HG02981 (cell line): ENCODE results near the gene ATP6V0C.
"Not testable (repeated sequence)": the region's sequence is repeated elsewhere in the genome, so short reads cannot be mapped to it uniquely, and the experiment has no call there.

Experiments
- ATAC-seq: cut with Tn5 transposase; IDR thresholded peaks from one replicate; pipeline ENCODE4 v1.9.1; 2021; ENCODE audit warnings: mild to moderate bottlenecking, moderate library complexity; ENCODE audit not compliant: unreplicated experiment

Gene ATP6V0C

GRCh38 chr16:2540912-2541311 lies 27.2 kb downstream of the ATP6V0C start:
- not testable (repeated sequence) for ATAC-seq

DNA sequence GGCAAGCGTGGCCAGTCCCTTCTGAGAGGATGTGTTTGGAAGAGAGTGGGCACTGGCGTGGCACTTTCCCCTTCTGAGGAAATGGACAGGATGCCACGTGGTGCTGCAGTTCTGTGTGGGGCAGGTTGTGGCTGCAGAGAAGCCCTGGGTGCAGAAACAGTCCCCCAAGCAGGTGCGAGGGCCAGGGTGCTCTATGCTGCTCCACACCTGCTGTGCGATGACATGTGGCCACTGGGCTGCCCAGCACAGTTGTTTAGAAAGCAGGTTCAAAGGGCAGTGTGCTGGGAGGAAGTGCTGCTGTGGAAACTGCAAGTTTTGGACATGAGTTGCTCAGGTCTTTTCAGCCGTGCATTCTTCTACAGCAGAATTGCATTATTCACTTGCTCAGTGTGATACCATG lies 27.7 kb downstream of the ATP6V0C start:
- ATAC-seq: not testable (repeated sequence)

DNA sequence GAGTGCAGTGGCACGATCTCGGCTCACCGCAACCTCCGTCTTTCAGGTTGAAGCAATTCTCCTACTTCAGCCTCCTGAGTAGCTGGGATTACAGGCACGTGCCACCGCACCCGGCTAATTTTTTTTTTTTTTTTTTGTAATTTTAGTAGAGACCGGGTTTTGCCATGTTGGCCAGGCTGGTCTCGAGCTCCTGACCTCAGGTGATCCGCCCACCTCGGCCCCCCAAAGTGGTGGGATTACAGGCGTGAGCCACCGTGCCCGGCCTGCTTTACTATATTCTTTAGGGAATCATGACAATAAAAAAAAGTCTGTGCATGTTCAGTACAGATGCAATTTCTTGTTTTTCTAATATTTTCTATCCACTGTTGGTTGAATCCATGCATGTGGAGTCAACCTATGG lies 30.0 kb downstream of the ATP6V0C start:
- ATAC-seq: not testable (repeated sequence)

GRCh38 chr16:2550283-2550878 lies 36.6 kb downstream of the ATP6V0C start:
- ATAC-seq: not testable (repeated sequence)

GRCh38 chr16:2551420-2551889 lies 37.7 kb downstream of the ATP6V0C start:
- not testable (repeated sequence) for ATAC-seq

GRCh38 chr16:2554709-2555425 lies 41.1 kb downstream of the ATP6V0C start:
- not testable (repeated sequence) for ATAC-seq

- not testable (repeated sequence) for ATAC-seq
Measured at GRCh38 chr16:2557150-2557549, 43.4 kb downstream of the ATP6V0C start.

DNA sequence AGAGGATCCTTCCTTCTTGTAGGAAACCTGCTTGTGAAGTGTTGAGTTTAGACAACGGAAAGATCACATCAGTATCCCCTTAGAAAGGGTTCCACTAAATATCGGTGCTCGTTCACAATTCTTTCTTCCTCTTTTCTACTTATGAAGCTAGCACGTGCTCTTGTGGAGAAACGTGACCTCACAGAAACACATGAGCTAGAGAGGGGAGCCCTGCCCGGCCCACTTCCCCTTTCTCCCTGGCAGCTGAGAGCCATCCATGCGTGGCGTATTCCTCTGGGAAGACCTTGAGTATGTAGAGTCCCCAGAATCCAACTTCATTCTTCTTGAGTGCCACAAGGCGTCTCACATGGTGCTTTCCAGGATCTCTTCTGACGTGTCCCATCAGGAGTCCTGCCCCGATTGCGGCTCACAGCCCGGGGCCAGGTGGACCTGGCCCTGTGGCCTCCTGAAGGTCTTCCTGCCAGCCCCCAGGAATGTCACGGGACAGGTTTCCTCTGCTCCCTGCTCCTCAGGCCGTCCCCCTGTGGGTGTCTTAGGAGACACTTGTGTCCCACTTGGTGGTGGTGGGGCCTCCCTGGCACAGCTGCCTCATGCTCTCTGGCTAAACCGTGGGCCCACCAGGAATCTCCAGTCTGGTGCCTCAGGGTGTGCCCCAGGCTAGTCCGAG lies 46.5 kb downstream of the ATP6V0C start:
- peak; percentile 39 for ATAC-seq

- peak; percentile 61 for ATAC-seq
Measured at GRCh38 chr16:2560798-2561133, 47.0 kb downstream of the ATP6V0C start.

DNA sequence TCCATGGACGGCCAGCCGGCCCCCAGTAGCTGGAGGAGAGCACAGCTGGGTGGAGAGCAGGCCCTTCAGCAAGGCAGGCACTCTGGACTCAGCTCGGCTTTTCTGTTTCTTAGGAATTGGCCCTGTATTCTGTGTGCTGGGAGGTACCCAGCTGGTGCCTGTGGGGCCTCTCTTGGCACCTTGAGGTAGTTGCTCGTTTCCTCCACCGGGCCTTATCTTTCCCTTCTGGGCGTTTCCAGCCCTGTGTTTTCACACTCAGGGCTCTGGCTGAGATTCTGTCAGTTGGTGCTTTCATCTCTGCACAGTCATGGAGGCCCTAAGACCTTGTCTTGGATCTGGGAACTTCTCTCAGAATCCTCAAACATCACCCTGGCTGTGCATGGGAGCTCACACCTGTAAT lies 53.8 kb downstream of the ATP6V0C start:
- not testable (repeated sequence) for ATAC-seq

DNA sequence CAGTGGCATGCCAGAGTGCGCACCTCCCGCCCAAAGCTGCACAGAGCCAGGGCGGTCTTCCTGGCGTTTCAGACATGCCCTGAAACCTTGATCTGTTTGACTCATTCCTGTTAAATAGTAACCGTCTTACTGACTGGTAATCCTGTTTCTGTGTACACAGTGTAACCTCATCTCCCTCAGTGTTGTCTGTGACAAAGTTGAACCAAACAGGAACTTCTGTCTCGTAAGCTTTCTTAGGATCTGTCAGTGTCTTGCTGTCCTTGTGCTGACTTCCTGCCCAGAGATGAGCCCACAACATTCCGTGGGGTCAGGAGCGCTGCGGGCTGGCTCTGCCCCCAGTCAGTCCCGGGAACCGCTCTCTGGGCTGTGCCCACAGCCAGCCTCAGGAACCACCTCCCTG lies 54.8 kb downstream of the ATP6V0C start:
- not testable (repeated sequence) for ATAC-seq
